H1 (cell line): Measurements from ENCODE around the gene UBE2I. TPM values are rescaled to one million over a fixed set of nuclear protein-coding genes. Genes with fewer than 3 reads are reported as not detected.

ENCODE experiments used
- BACH1 ChIP-seq: IDR thresholded peaks from 2 replicates; pipeline ENCODE4 v1.6.1; 2012; ENCODE audit warnings: low read length, improper control_type of control experiment
- CEBPB ChIP-seq: IDR thresholded peaks from 2 replicates; pipeline ENCODE4 v1.6.1; 2012; ENCODE audit warnings: low read depth, low read length
- CHD1 ChIP-seq: IDR thresholded peaks from 2 replicates; pipeline ENCODE4 v1.6.1; 2012; ENCODE audit warnings: low read depth, low read length, improper control_type of control experiment
- CHD2 ChIP-seq: IDR thresholded peaks from 2 replicates; pipeline ENCODE4 v1.6.1; 2012; ENCODE audit warnings: low read length, improper control_type of control experiment
- CTBP2 ChIP-seq: IDR thresholded peaks from 2 replicates; pipeline ENCODE4 v1.7.0; 2011; ENCODE audit warnings: borderline replicate concordance, mild to moderate bottlenecking, moderate library complexity, mixed read lengths, low read length; ENCODE audit not compliant: insufficient read depth, insufficient read length
- EZH2 ChIP-seq: fragments of 200-600 bp; sonication (generic); IDR thresholded peaks from 2 replicates; pipeline ENCODE4 v1.7.1; 2012; ENCODE audit warnings: low read depth, mild to moderate bottlenecking, moderate library complexity, low read length, inconsistent platforms; ENCODE audit not compliant: severe bottlenecking
- HDAC6 ChIP-seq: IDR thresholded peaks from one replicate; pipeline ENCODE4 v1.7.1; 2012; ENCODE audit warnings: low read depth, mild to moderate bottlenecking, inconsistent platforms, low read length, moderate library complexity
- JUND ChIP-seq: IDR thresholded peaks from 2 replicates; pipeline ENCODE4 v1.6.1; 2011; ENCODE audit warnings: mild to moderate bottlenecking, improper control_type of control experiment, low read length
- KDM4A ChIP-seq: IDR thresholded peaks from one replicate; pipeline ENCODE4 v1.7.1; 2012; ENCODE audit warnings: low read depth, mild to moderate bottlenecking, moderate library complexity, low read length, inconsistent platforms; ENCODE audit not compliant: severe bottlenecking
- KDM5A ChIP-seq: fragments of 200-600 bp; IDR thresholded peaks from 2 replicates; pipeline ENCODE4 v1.7.1; 2012; ENCODE audit warnings: mild to moderate bottlenecking, low read length, inconsistent platforms, mixed read lengths
- NRF1 ChIP-seq: IDR thresholded peaks from 2 replicates; pipeline ENCODE4 v1.6.1; 2011; ENCODE audit warnings: mild to moderate bottlenecking, low read depth, low read length, improper control_type of control experiment
- PHF8 ChIP-seq: fragments of 200-600 bp; sonication (generic); conservative IDR thresholded peaks from 2 replicates; pipeline ENCODE4 v1.7.1; 2012; ENCODE audit warnings: low read depth, mild to moderate bottlenecking, inconsistent platforms, low read length, moderate library complexity
- POLR2A ChIP-seq, 2 experiments: IDR thresholded peaks; 1 replicate in 1 of 2; 2 replicates in 1 of 2; pipeline ENCODE4 v1.6.1; 2011; ENCODE audit warnings: low read depth in 2 of 2, low read length in 2 of 2, mild to moderate bottlenecking in 2 of 2; ENCODE audit errors: control extremely low read depth in 1 of 2
- POLR2AphosphoS5 ChIP-seq: IDR thresholded peaks from 2 replicates; pipeline ENCODE4 v1.6.1; 2011; ENCODE audit warnings: low read depth, low read length
- POU5F1 ChIP-seq: IDR thresholded peaks from 2 replicates; pipeline ENCODE4 v1.6.1; 2011; ENCODE audit warnings: low read depth, mild to moderate bottlenecking, low read length, moderate library complexity
- RAD21 ChIP-seq, 2 experiments: IDR thresholded peaks in 1 of 2; conservative IDR thresholded peaks in 1 of 2; 2 replicates each; pipeline ENCODE4 v1.6.1; 2011; ENCODE audit warnings: low read depth in 2 of 2, low read length in 2 of 2, improper control_type of control experiment in 1 of 2, inconsistent platforms in 1 of 2, mild to moderate bottlenecking in 1 of 2, moderate library complexity in 1 of 2
- RBBP5 ChIP-seq: IDR thresholded peaks from 2 replicates; pipeline ENCODE4 v1.7.1; 2012; ENCODE audit warnings: low read depth, mild to moderate bottlenecking, inconsistent platforms, low read length, moderate library complexity, borderline replicate concordance
- RNF2 ChIP-seq: fragments of 200-900, 300-1000 bp; sonication (generic); IDR thresholded peaks from 2 replicates; pipeline ENCODE4 v1.7.1; 2016; ENCODE audit warnings: borderline replicate concordance, low read depth, mild to moderate bottlenecking, antibody characterized with exemption, low read length; ENCODE audit not compliant: poor library complexity, severe bottlenecking; ENCODE audit errors: missing control alignments
- SUZ12 ChIP-seq: fragments of 200-600 bp; sonication (generic); IDR thresholded peaks from 2 replicates; pipeline ENCODE4 v1.6.1; 2012; ENCODE audit warnings: mild to moderate bottlenecking, inconsistent platforms, low read length, moderate library complexity, mixed read lengths
- TCF12 ChIP-seq: IDR thresholded peaks from 2 replicates; pipeline ENCODE4 v1.6.1; 2011; ENCODE audit warnings: low read depth, mild to moderate bottlenecking, low read length
- ZNF274 ChIP-seq: IDR thresholded peaks from 2 replicates; pipeline ENCODE4 v1.7.0; 2012; ENCODE audit warnings: low read length, borderline replicate concordance; ENCODE audit errors: extremely low read depth
- polyA plus RNA-seq, 7 experiments: library from polyadenylated mRNA; depleted of rRNA in 3 of 7; stranded (reverse) in 5 of 7; unstranded in 2 of 7; fragments of >200 nt in 5 of 7; fragments of 200-250 nt in 2 of 7; gene quantifications; 1 replicate in 5 of 7; 2 replicates in 1 of 7; 4 replicates in 1 of 7; pipeline versions ENCODE4 v1.2.1 to v1.2.3, GENCODE V29; 2011 to 2013; ENCODE audit warnings: missing spikeins in 2 of 7, mixed read lengths in 2 of 7
- total RNA-seq: library from RNA; stranded (reverse); fragmentation: NEBNext Ultra II Directional; extraction: Animal tissue kit (Norgen Biotek cat#: 25700); gene quantifications from 2 replicates; pipeline ENCODE4 v1.2.1, GENCODE V29; 2021
- TF ChIP-seq, protein P1 (sequence below): IDR thresholded peaks from 2 replicates; pipeline ENCODE4 v1.6.1; 2012; ENCODE audit warnings: inconsistent platforms
- TF ChIP-seq, protein P2 (sequence below): IDR thresholded peaks from 2 replicates; pipeline ENCODE4 v1.6.1; 2012; ENCODE audit warnings: inconsistent platforms

Gene UBE2I
- total and polyA plus RNA-seq, 2 of the 8 experiments (the other 6 are each of a cell fraction or from before 2014, with no cell fraction given) = 148 to 268 TPM

DNA sequence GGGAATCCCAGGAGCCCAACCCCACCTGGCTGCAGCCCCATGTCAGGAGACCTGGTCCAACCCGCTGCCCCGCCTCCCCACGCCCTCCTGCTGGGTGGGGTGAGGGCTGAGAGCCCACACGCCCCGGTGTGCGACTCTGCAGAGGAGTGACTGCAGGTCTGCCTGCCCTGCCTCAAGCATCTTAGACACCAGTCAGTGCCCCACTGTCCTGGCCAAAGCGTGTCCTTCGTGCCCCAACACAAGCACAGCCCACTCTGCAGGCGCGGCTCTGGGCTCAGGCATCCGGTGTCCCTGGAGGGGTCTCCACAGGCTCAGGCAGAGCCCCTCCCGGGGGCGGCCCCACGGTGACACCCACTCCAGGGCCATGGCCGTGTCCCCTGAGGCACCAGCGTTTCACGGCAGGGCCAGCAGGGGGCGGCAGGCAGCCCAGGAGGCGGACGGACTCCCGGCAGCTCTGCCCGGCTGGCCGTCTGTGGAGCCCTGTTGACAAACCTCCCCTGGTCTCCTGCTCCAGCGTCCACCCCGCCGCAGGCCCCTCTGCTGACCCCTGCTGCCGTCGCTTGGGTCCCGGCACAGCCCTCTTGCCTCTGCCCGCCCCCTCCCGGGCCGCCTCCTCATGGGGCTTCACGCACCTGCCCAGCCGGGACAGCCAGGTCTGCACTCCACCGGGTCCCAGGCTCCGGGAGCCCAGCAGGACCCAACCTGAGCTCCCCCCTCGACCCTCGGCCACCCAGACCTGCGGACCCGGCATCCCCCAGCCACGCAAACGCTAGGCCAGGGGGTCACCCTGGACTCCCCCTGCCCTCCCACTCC, 8.6 kb upstream of the UBE2I start (continued):
- TF ChIP-seq NRF1 = no peak
- TF ChIP-seq, protein P1, sequence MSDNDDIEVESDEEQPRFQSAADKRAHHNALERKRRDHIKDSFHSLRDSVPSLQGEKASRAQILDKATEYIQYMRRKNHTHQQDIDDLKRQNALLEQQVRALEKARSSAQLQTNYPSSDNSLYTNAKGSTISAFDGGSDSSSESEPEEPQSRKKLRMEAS = 0 out of 2 replicates have a peak, but pooled peaks have one; percentile 10
- peak; percentile 38 to 55 for TF ChIP-seq RAD21 (IDR thresholded peaks at IDR 0.05 in 1 of 2, conservative IDR thresholded peaks at IDR 0.05 in 1 of 2; ENCODE audit: low read depth in 2 of 2, low read length in 2 of 2)
- no peak for TF ChIP-seq CTBP2
- TF ChIP-seq KDM5A = no peak
- no peak for TF ChIP-seq CEBPB
- TF ChIP-seq RNF2 = no peak
- TF ChIP-seq POU5F1 = no peak
- no peak for TF ChIP-seq POLR2AphosphoS5
- no peak for TF ChIP-seq PHF8
- TF ChIP-seq ZNF274 = no peak
- TF ChIP-seq HDAC6 = no peak
- TF ChIP-seq POLR2A (IDR thresholded peaks at IDR 0.05; ENCODE audit: control extremely low read depth in 1 of 2, low read depth in 2 of 2, low read length in 2 of 2) = no peak
- TF ChIP-seq, protein P2, sequence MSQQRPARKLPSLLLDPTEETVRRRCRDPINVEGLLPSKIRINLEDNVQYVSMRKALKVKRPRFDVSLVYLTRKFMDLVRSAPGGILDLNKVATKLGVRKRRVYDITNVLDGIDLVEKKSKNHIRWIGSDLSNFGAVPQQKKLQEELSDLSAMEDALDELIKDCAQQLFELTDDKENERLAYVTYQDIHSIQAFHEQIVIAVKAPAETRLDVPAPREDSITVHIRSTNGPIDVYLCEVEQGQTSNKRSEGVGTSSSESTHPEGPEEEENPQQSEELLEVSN = no peak
- no peak for TF ChIP-seq EZH2
- TF ChIP-seq JUND = no peak
- TF ChIP-seq BACH1 = peak; percentile 62
- TF ChIP-seq SUZ12 = no peak
- no peak for TF ChIP-seq TCF12
- no peak for TF ChIP-seq CHD1
- TF ChIP-seq CHD2 = no peak
- TF ChIP-seq KDM4A = peak; percentile 28
- no peak for TF ChIP-seq RBBP5
